HG02884 (cell line): ENCODE measurements around the gene PIGBOS1.
"Not testable (repeated sequence)": the region's sequence is repeated elsewhere in the genome, so short reads cannot be mapped to it uniquely, and the experiment has no call there.

Experiments
- ATAC-seq: cut with Tn5 transposase; IDR thresholded peaks from one replicate; pipeline ENCODE4 v1.9.1; 2021; ENCODE audit warnings: mild to moderate bottlenecking, moderate library complexity; ENCODE audit not compliant: unreplicated experiment

Gene PIGBOS1

GRCh38 chr15:55302801-55303200, 16.1 kb downstream of the PIGBOS1 start:
- ATAC-seq: not testable (repeated sequence)

GRCh38 chr15:55297315-55297714, 21.6 kb downstream of the PIGBOS1 start:
- no peak for ATAC-seq

GRCh38 chr15:55290528-55291057, 28.3 kb downstream of the PIGBOS1 start:
- ATAC-seq: peak; percentile 75

- ATAC-seq: peak; percentile 61
These were observed 29.0 kb downstream of the PIGBOS1 start, which contains the start of gene RAB27A for GRCh38 chr15:55289746-55290527. Gene RAB27A (minus strand): TSS chr15:55289813. CDS start chr15:55234934, 54,879 bp downstream.

- peak; percentile 36 for ATAC-seq
These were observed 29.7 kb downstream of the PIGBOS1 start for GRCh38 chr15:55289011-55289745.

GRCh38 chr15:55288006-55288717, 30.8 kb downstream of the PIGBOS1 start:
- no peak for ATAC-seq

- not testable (repeated sequence) for ATAC-seq
These were observed 32.3 kb downstream of the PIGBOS1 start for GRCh38 chr15:55286442-55287189.

GRCh38 chr15:55284426-55284825, 34.5 kb downstream of the PIGBOS1 start:
- ATAC-seq: no peak

- no peak for ATAC-seq
These were observed 35.4 kb downstream of the PIGBOS1 start for GRCh38 chr15:55283379-55284147.

GRCh38 chr15:55282284-55282833, 36.6 kb downstream of the PIGBOS1 start:
- no peak for ATAC-seq

- no peak for ATAC-seq
These were observed 37.2 kb downstream of the PIGBOS1 start for GRCh38 chr15:55281517-55282228.

- ATAC-seq: not testable (repeated sequence)
These were observed 38.3 kb downstream of the PIGBOS1 start for GRCh38 chr15:55280589-55280988.

GRCh38 chr15:55279746-55280351, 39.1 kb downstream of the PIGBOS1 start:
- peak; percentile 71 for ATAC-seq

GRCh38 chr15:55279100-55279745, 39.7 kb downstream of the PIGBOS1 start:
- no peak for ATAC-seq

GRCh38 chr15:55277715-55278114, 41.2 kb downstream of the PIGBOS1 start:
- ATAC-seq: no peak

GRCh38 chr15:55277116-55277564, 41.8 kb downstream of the PIGBOS1 start:
- ATAC-seq: peak; percentile 50

GRCh38 chr15:55276324-55276723, 42.6 kb downstream of the PIGBOS1 start:
- no peak for ATAC-seq

GRCh38 chr15:55270291-55270690, 48.6 kb downstream of the PIGBOS1 start:
- no peak for ATAC-seq
